Uterus (tissue), 4 donors: ENCODE measurements around the gene PCED1B. TPM values are rescaled to one million over a fixed set of nuclear protein-coding genes. Genes with fewer than 3 reads are reported as not detected.
"Not testable (repeated sequence)": the region's sequence is repeated elsewhere in the genome, so short reads cannot be mapped to it uniquely, and the experiment has no call there.

Source experiments
- DNase-seq, 2 donors: peaks; one replicate each; pipeline ENCODE4 v3.0.0-alpha.2; 2019 to 2020
- H3K27ac ChIP-seq, 2 donors: fragments of 200-600 bp; sonication (generic); 1 replicate in 1 of 2; 2 replicates in 1 of 2; pipeline ENCODE4 v1.5.1; 2016 to 2018
- H3K27me3 ChIP-seq, 2 donors: fragments of 200-600 bp; sonication (generic); one replicate each; pipeline ENCODE4 v1.5.1; 2018 to 2019; ENCODE audit warnings: control low read depth in 1 of 2
- H3K36me3 ChIP-seq, 2 donors: fragments of 200-600 bp; sonication (generic); one replicate each; pipeline ENCODE4 v1.5.1; 2019; ENCODE audit warnings: control low read depth in 1 of 2
- H3K4me1 ChIP-seq, 2 donors: fragments of 200-600 bp; sonication (generic); one replicate each; pipeline ENCODE4 v1.5.1; 2018 to 2019; ENCODE audit warnings: control low read depth in 1 of 2
- H3K4me3 ChIP-seq, 2 donors: fragments of 200-600 bp; sonication (generic); 1 replicate in 1 of 2; 2 replicates in 1 of 2; pipeline ENCODE4 v1.5.1; 2018 to 2019; ENCODE audit warnings: mild to moderate bottlenecking in 1 of 2
- H3K9me3 ChIP-seq, 2 donors: fragments of 200-600 bp; sonication (generic); one replicate each; pipeline ENCODE4 v1.5.1; 2019; ENCODE audit warnings: control low read depth in 1 of 2
- CTCF ChIP-seq, 4 experiments: fragments of 200-600 bp in 2 of 4; fragments of 450-650 bp in 2 of 4; sonication (generic) in 2 of 4; IDR thresholded peaks; one replicate each; pipeline ENCODE4 v1.5.1; 2016 to 2019; ENCODE audit warnings: antibody characterized with exemption in 4 of 4, mild to moderate bottlenecking in 2 of 4, moderate library complexity in 1 of 4
- POLR2A ChIP-seq, 2 donors: fragments of 450-650 bp; IDR thresholded peaks; one replicate each; pipeline ENCODE4 v1.6.1; 2016; ENCODE audit warnings: antibody characterized with exemption in 2 of 2, mild to moderate bottlenecking in 1 of 2, moderate library complexity in 1 of 2
- intact Hi-C: fragments of 100-400 bp; cut with DNase I; formaldehyde crosslinking; loops from one replicate; pipeline ENCODE4 v1.15.1; 2023; ENCODE audit warnings: low total_unique reads
- total RNA-seq, 4 donors: library from RNA; depleted of rRNA in 3 of 4; stranded (reverse); fragments of >200 nt in 3 of 4; gene quantifications; one replicate each; pipeline versions ENCODE4 v1.1.0 to v1.2.4, GENCODE V29; 2014 to 2023
- donor health status: DM: yes; HTN: yes; CAD: no.

Gene PCED1B
- total RNA-seq, 4 donors from 2014 or later = 1.0 to 46.6 (median 13.0) TPM

GRCh38 chr12:47111854-47112253 lies 32.4 kb downstream of the PCED1B start:
- H3K4me3 ChIP-seq = no peak overlapping the region
- intact Hi-C loops = no loop called here
- no peak for DNase-seq
- no peaks in the 10 kb centered on the region for H3K9me3 ChIP-seq
- no peaks in the 10 kb centered on the region for H3K36me3 ChIP-seq
- H3K27me3 ChIP-seq = no peaks in the 10 kb centered on the region
- H3K4me1 ChIP-seq = no peaks in the 10 kb centered on the region
- no peak for TF ChIP-seq POLR2A (IDR thresholded peaks at IDR 0.05)
- TF ChIP-seq CTCF (IDR thresholded peaks at IDR 0.05) = no peak
- H3K27ac ChIP-seq = no peak overlapping the region

- TF ChIP-seq POLR2A (IDR thresholded peaks at IDR 0.05) = no peak
- TF ChIP-seq CTCF (IDR thresholded peaks at IDR 0.05) = no peak
- no peaks in the 10 kb centered on the region for H3K9me3 ChIP-seq
- no peaks in the 10 kb centered on the region for H3K4me1 ChIP-seq
- no peak for DNase-seq
- H3K36me3 ChIP-seq = no peaks in the 10 kb centered on the region
- H3K27me3 ChIP-seq = no peaks in the 10 kb centered on the region
- no peak overlapping the region for H3K27ac ChIP-seq
- intact Hi-C loops = no loop called here
- no peak overlapping the region for H3K4me3 ChIP-seq
Observed at GRCh38 chr12:47112679-47113078, 33.3 kb downstream of the PCED1B start.

DNA sequence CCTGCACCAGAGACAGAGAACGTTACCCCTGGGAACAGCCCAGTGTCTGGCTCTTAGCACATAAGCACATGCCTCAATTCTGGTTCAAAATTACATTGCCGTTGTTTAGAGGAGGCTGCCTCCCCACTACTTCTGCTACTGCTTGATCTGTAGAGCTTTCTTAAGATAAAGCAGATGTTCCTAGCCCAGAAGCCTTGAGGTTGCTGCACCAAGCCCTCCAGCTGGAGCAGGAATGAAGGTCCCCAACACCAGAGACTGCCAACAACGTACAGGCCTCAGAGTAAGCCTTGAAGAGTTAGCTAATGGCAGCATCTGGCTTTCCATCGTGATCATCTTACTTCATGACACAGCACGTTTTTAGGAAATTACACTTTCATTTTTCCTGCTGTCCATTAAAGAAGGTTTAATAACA lies 35.1 kb downstream of the PCED1B start:
- Histone ChIP-seq H3K4me1 (no peaks in the 10 kb centered on the region), H3K27me3 (no peaks in the 10 kb centered on the region), H3K27ac (no peak overlapping the region), H3K9me3 (no peaks in the 10 kb centered on the region), H3K36me3 (no peaks in the 10 kb centered on the region), H3K4me3 (no peak overlapping the region)
- TF ChIP-seq CTCF (IDR thresholded peaks at IDR 0.05) (no peak), POLR2A (IDR thresholded peaks at IDR 0.05) (no peak)
- intact Hi-C loops = no loop called here
- DNase-seq = no peak

- DNase-seq, H3K4me1 ChIP-seq, H3K9me3 ChIP-seq, intact Hi-C loops, H3K36me3 ChIP-seq, H3K27ac ChIP-seq, H3K4me3 ChIP-seq, H3K27me3 ChIP-seq: not testable (repeated sequence)
Observed at GRCh38 chr12:47117305-47117704, 37.9 kb downstream of the PCED1B start.

- H3K4me3 ChIP-seq = no peak overlapping the region
- no peak for DNase-seq
- no peak overlapping the region for H3K27ac ChIP-seq
- H3K9me3 ChIP-seq = no peaks in the 10 kb centered on the region
- intact Hi-C loops = no loop called here
- no peaks in the 10 kb centered on the region for H3K4me1 ChIP-seq
- no peak for TF ChIP-seq CTCF (IDR thresholded peaks at IDR 0.05)
- TF ChIP-seq POLR2A (IDR thresholded peaks at IDR 0.05) = no peak
- H3K36me3 ChIP-seq = no peaks in the 10 kb centered on the region
- H3K27me3 ChIP-seq = no peaks in the 10 kb centered on the region
Observed at GRCh38 chr12:47120736-47121135, 41.3 kb downstream of the PCED1B start.

- no peak overlapping the region for H3K4me3 ChIP-seq
- H3K4me1 ChIP-seq = no peaks in the 10 kb centered on the region
- no peaks in the 10 kb centered on the region for H3K27me3 ChIP-seq
- intact Hi-C loops = no loop called here
- no peaks in the 10 kb centered on the region for H3K9me3 ChIP-seq
- no peaks in the 10 kb centered on the region for H3K36me3 ChIP-seq
- no peak for TF ChIP-seq CTCF (IDR thresholded peaks at IDR 0.05)
- no peak for TF ChIP-seq POLR2A (IDR thresholded peaks at IDR 0.05)
- H3K27ac ChIP-seq = no peak overlapping the region
- DNase-seq = no peak
Observed at GRCh38 chr12:47121146-47121545, 41.7 kb downstream of the PCED1B start.
